BJ (cell line): Measurements from ENCODE around the gene CEP85L. TPM values are rescaled to one million over a fixed set of nuclear protein-coding genes. Genes with fewer than 3 reads are reported as not detected.
"Not testable (repeated sequence)": the region's sequence is repeated elsewhere in the genome, so short reads cannot be mapped to it uniquely, and the experiment has no call there.

ENCODE experiments used
- CTCF ChIA-PET: fragments of 350-600 bp; formaldehyde crosslinking; extraction: SDS; loops from one replicate; lab custom pipeline; 2021; ENCODE audit warnings: antibody characterized with exemption, inconsistent platforms; lab: Yijun Ruan, JAX
- POLR2A ChIA-PET: fragments of 300-600 bp; sonication (Branson Sonifier 250); formaldehyde crosslinking; extraction: SDS; loops from one replicate; lab custom pipeline; 2021; ENCODE audit warnings: antibody characterized with exemption; lab: Charles Lee
- DNase-seq: peaks from one replicate; pipeline ENCODE4 v3.0.0-alpha.2; 2011; ENCODE audit warnings: low read depth
- H3K27me3 ChIP-seq: 2 replicates; pipeline ENCODE4 v1.6.0; 2011; ENCODE audit warnings: low read length; ENCODE audit not compliant: control insufficient read depth, insufficient read depth
- H3K36me3 ChIP-seq: 2 replicates; pipeline ENCODE4 v1.5.1; 2011; ENCODE audit warnings: low read length; ENCODE audit not compliant: control insufficient read depth, insufficient read depth
- H3K4me3 ChIP-seq: 2 replicates; pipeline ENCODE4 v1.5.1; 2011; ENCODE audit warnings: low read depth, mild to moderate bottlenecking, control low read depth, low read length
- polyA plus RNA-seq: library from polyadenylated mRNA; depleted of rRNA; stranded (reverse); fragments of >200 nt; gene quantifications from 2 replicates; pipeline ENCODE4 v1.2.3, GENCODE V29; 2011
- TF ChIP-seq, protein P1 (sequence below): IDR thresholded peaks from 2 replicates; pipeline ENCODE4 v1.5.1; 2011; ENCODE audit warnings: low read depth, mild to moderate bottlenecking, control low read depth, inconsistent platforms, low read length, moderate library complexity; ENCODE audit not compliant: insufficient read depth

The CEP85L gene
- polyA plus RNA-seq, 1 experiment, result 2.6 TPM

GRCh38 chr6:118460958-118461470 lies 190.4 kb downstream of the CEP85L start:
- TF ChIP-seq, protein P1, sequence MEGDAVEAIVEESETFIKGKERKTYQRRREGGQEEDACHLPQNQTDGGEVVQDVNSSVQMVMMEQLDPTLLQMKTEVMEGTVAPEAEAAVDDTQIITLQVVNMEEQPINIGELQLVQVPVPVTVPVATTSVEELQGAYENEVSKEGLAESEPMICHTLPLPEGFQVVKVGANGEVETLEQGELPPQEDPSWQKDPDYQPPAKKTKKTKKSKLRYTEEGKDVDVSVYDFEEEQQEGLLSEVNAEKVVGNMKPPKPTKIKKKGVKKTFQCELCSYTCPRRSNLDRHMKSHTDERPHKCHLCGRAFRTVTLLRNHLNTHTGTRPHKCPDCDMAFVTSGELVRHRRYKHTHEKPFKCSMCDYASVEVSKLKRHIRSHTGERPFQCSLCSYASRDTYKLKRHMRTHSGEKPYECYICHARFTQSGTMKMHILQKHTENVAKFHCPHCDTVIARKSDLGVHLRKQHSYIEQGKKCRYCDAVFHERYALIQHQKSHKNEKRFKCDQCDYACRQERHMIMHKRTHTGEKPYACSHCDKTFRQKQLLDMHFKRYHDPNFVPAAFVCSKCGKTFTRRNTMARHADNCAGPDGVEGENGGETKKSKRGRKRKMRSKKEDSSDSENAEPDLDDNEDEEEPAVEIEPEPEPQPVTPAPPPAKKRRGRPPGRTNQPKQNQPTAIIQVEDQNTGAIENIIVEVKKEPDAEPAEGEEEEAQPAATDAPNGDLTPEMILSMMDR, result no peak
- H3K4me3 ChIP-seq, result no peak overlapping the region
- no peak for DNase-seq
- H3K27me3 ChIP-seq, result no peaks in the 10 kb centered on the region
- no peaks in the 10 kb centered on the region for H3K36me3 ChIP-seq
- POLR2A ChIA-PET, result no interaction called here
- CTCF ChIA-PET, result no interaction called here

DNA sequence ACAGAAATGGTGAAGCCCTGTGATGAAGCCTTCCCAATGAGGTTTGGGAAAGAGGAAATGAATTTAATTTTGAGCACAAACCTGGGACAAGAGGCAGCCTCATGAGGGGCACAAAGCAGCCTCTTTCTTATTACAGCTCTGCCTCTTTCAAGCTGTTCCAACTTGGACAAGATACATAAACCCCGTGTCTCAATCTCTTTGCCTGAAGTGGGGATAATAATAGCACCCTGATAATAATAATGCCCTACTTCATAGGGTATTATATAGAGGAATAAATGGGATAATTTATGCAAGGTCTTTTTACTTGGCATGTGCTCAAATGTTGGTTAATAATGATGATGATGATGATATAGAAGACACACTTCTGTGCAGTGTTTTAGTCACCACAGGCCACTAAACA lies 194.4 kb downstream of the CEP85L start:
- TF ChIP-seq, protein P1, result no peak
- ChIA-PET CTCF (no interaction called here), POLR2A (no interaction called here)
- H3K27me3 ChIP-seq, result no peaks in the 10 kb centered on the region
- no peak overlapping the region for H3K4me3 ChIP-seq
- no peaks in the 10 kb centered on the region for H3K36me3 ChIP-seq
- no peak for DNase-seq

DNA sequence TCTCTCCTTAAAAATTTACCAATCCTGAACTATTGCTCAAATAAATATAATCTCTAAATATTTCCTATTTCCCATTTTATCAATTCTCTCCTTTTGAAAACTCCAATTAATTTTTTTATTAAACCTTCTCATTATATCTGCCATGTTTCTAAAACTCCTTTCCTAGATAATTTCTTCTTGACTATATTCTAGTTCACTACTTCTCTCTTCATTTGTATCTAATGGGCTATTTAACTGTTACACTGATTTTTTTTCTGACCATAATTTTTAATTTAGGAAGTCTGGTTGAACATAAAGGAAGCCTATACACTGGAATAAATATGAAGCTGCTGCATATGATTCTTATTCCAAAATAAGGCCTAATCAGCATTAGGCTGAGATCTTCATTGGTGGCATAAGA lies 199.6 kb downstream of the CEP85L start:
- POLR2A ChIA-PET, result no interaction called here
- Histone ChIP-seq H3K4me3 (no peak overlapping the region), H3K27me3 (no peaks in the 10 kb centered on the region), H3K36me3 (no peaks in the 10 kb centered on the region)
- TF ChIP-seq, protein P1, result no peak
- CTCF ChIA-PET, result no interaction called here
- DNase-seq, result no peak

GRCh38 chr6:118444796-118445195 lies 206.6 kb downstream of the CEP85L start:
- TF ChIP-seq, protein P1, result no peak
- ChIA-PET POLR2A (no interaction called here), CTCF (no interaction called here)
- Histone ChIP-seq H3K4me3 (no peak overlapping the region), H3K36me3 (0 out of 2 replicates have a peak, but pooled peaks cover 1% of the 10 kb centered on the region), H3K27me3 (no peaks in the 10 kb centered on the region)
- DNase-seq, result no peak

DNA sequence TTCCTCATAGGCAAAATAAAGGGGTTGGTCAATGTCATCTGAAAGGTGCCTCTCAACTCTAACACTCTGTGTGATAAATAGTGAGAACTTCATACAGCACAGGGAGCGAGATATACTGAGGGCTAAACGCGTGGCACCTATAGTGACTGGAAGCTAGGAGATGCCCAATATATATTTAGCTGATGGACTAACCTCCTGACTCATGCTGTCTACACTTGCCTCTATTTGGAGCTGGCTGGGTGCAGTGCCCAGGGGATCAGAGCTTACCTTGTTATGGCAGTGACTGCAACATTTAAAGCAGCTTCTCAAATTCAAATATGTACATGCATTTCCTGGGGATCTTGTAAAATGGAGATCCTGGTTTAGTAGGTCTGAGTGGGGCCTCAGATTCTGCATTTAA lies 214.9 kb downstream of the CEP85L start:
- CTCF ChIA-PET, result no interaction called here
- Histone ChIP-seq H3K27me3 (no peaks in the 10 kb centered on the region), H3K36me3 (no peaks in the 10 kb centered on the region), H3K4me3 (no peak overlapping the region)
- DNase-seq, result no peak
- POLR2A ChIA-PET, result no interaction called here
- TF ChIP-seq, protein P1, result no peak

DNA sequence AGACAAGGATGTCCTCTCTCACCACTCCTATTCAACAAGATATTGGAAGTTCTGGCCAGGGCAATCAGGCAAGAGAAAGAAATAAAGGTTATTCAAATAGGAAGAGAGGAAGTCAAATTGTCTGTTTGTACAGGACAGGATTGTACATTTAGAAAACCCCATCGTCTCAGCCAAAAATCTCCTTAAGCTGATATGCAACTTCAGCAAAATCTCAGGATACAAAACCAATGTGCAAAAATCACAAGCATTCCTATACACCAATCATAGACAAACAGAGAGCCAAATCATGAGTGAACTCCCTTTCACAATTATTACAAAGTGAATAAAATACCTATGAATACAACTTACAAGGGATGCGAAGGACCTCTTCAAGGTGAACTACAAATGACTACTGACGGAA lies 217.2 kb downstream of the CEP85L start:
- DNase-seq, H3K36me3 ChIP-seq, CTCF ChIA-PET, POLR2A ChIA-PET, H3K27me3 ChIP-seq, H3K4me3 ChIP-seq: not testable (repeated sequence)

DNA sequence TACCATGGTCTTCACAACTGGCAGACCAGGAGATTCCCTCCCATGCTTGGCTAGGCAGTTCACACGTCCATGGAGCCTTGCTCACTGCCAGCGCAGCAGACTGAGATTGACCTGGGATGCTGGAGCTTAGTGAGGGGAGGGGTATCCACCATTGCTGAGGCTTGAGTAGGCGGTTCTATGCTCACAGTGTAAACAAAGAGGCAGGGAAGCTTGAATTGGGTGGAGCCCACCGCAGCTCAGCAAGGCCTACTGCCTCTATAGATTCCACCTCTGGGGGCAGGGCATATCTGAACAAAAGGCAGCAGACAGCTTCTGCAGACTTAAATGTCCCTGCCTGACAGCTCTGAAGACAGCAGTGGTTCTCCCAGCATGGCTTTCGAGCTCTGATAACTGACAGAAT lies 230.1 kb downstream of the CEP85L start:
- H3K4me3 ChIP-seq, DNase-seq, H3K36me3 ChIP-seq, H3K27me3 ChIP-seq, POLR2A ChIA-PET: not testable (repeated sequence)
- CTCF ChIA-PET, result interaction anchor here (1.4 to 2.3 kb wide), 3 partner anchors 11 to 20 kb away, joined by 3 to 5 read pairs (median 3); no protein-coding TSS in a partner anchor
